Caco-2 (cell line): Measurements from ENCODE around the gene GRK5. TPM values are rescaled to one million over a fixed set of nuclear protein-coding genes. Genes with fewer than 3 reads are reported as not detected.

ENCODE experiments used
- BruUV-seq: library from RNA; stranded (reverse); fragments of 400-500 nt; replicated peaks from 2 replicates; lab custom pipeline; 2021; lab: Mats Ljungman, UMichigan
- CTCF ChIA-PET: fragments of 300-600 bp; sonication (Branson Sonifier 250); formaldehyde crosslinking; loops from one replicate; lab custom pipeline; 2022; ENCODE audit warnings: antibody characterized with exemption; lab: Charles Lee
- POLR2A ChIA-PET: fragments of 300-600 bp; sonication (Branson Sonifier 250); formaldehyde crosslinking; loops from one replicate; lab custom pipeline; 2022; ENCODE audit warnings: antibody characterized with exemption; lab: Charles Lee
- DNase-seq, 2 experiments: peaks; one replicate each; pipeline versions ENCODE4 v3.0.0 to v3.0.0-alpha.2; 2020 to 2022
- H3K27me3 ChIP-seq: replicated peaks from 2 replicates; pipeline ENCODE4 v1.6.0; 2011; ENCODE audit warnings: low read length; ENCODE audit not compliant: control insufficient read depth, insufficient read depth
- H3K36me3 ChIP-seq: 2 replicates; pipeline ENCODE4 v1.5.1; 2011; ENCODE audit warnings: low read length; ENCODE audit not compliant: control insufficient read depth, insufficient read depth
- H3K4me1 ChIP-seq: fragments of 250-450 bp; sonication (Bioruptor Pico); 2 replicates; pipeline ENCODE4 v1.5.1; 2020; ENCODE audit warnings: mild to moderate bottlenecking
- H3K4me3 ChIP-seq: 2 replicates; pipeline ENCODE4 v1.5.1; 2011; ENCODE audit warnings: low read depth, mild to moderate bottlenecking, control low read depth, low read length
- H3K9me3 ChIP-seq: fragments of 250-450 bp; sonication (Bioruptor Pico); 2 replicates; pipeline ENCODE4 v1.5.1; 2020; ENCODE audit warnings: mild to moderate bottlenecking, moderate library complexity
- H3K27ac Mint-ChIP-seq: one replicate; pipeline ENCODE4 v1.8.0; 2022; ENCODE audit warnings: mixed read lengths; ENCODE audit not compliant: unreplicated experiment
- H3K27me3 Mint-ChIP-seq: one replicate; pipeline ENCODE4 v1.8.0; 2022; ENCODE audit warnings: mixed read lengths; ENCODE audit not compliant: insufficient read depth, unreplicated experiment
- H3K36me3 Mint-ChIP-seq: one replicate; pipeline ENCODE4 v1.8.0; 2022; ENCODE audit warnings: mild to moderate bottlenecking, mixed read lengths; ENCODE audit not compliant: insufficient read depth, unreplicated experiment
- H3K4me1 Mint-ChIP-seq: one replicate; pipeline ENCODE4 v1.8.0; 2022; ENCODE audit warnings: low read depth, mixed read lengths; ENCODE audit not compliant: unreplicated experiment
- H3K4me3 Mint-ChIP-seq: one replicate; pipeline ENCODE4 v1.8.0; 2022; ENCODE audit warnings: mild to moderate bottlenecking, moderate library complexity, mixed read lengths; ENCODE audit not compliant: unreplicated experiment
- H3K9me3 Mint-ChIP-seq: one replicate; pipeline ENCODE4 v1.8.0; 2022; ENCODE audit warnings: mixed read lengths; ENCODE audit not compliant: unreplicated experiment
- CTCF ChIP-seq, 2 experiments: fragments of 200-600 bp in 1 of 2; IDR thresholded peaks; 1 replicate in 1 of 2; 2 replicates in 1 of 2; pipeline versions ENCODE4 v1.5.1 to v1.8.0; 2011 to 2022; ENCODE audit warnings: antibody characterized with exemption in 1 of 2, control low read depth in 1 of 2, inconsistent platforms in 1 of 2, low read depth in 1 of 2, low read length in 1 of 2, mild to moderate bottlenecking in 1 of 2, moderate library complexity in 1 of 2; ENCODE audit not compliant: insufficient read depth in 1 of 2, severe bottlenecking in 1 of 2, unreplicated experiment in 1 of 2
- intact Hi-C: fragments of 100-400 bp; cut with micrococcal nuclease; formaldehyde crosslinking; loops from one replicate; pipeline ENCODE4 v1.10.0; 2022; ENCODE audit not compliant: unreplicated experiment
- total RNA-seq: library from RNA; stranded (reverse); gene quantifications from 2 replicates; pipeline ENCODE4 v1.2.3, GENCODE V29; 2022

GRK5 gene
- total RNA-seq, 1 experiment from 2014 or later, result 7.7 TPM

DNA sequence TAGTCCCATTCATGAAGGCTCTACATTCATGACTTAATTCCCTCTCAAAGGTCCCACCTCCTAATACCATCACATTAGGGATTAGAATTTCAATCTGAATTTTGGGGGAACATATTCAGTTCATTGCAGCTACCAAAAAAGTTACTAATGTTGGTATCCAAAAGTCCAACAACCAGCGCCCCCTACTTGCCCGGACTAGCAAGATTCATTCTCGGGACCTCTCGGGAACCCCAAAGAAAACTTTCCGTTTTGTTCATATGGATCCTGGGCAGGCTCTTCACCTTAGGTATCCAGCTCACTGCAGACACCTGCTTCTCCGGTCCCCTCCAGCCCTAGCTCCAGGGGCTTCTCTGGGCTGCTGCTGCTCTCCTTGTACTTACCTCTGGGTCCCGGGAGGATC is 8.9 kb upstream of the GRK5 start:
- Mint-ChIP-seq H3K4me1 (peaks cover 7% of the 10 kb centered on the region), H3K4me3 (no peak overlapping the region), H3K9me3 (no peaks in the 10 kb centered on the region), H3K27me3 (no peaks in the 10 kb centered on the region), H3K36me3 (no peaks in the 10 kb centered on the region), H3K27ac (no peak overlapping the region)
- no TSS peak for BruUV-seq
- TF ChIP-seq CTCF (IDR thresholded peaks at IDR 0.05; ENCODE audit: insufficient read depth in 1 of 2, low read depth in 1 of 2, low read length in 1 of 2, severe bottlenecking in 1 of 2, unreplicated experiment in 1 of 2), result peak in 1 of 2 experiments; percentile 34
- Histone ChIP-seq H3K27me3 (no peaks in the 10 kb centered on the region), H3K4me1 (peaks cover 6% of the 10 kb centered on the region; the same call in 1 of the 2 replicates), H3K9me3 (no peaks in the 10 kb centered on the region), H3K36me3 (no peaks in the 10 kb centered on the region; the same call in 1 of the 2 replicates), H3K4me3 (no peak overlapping the region)
- ChIA-PET CTCF (interaction anchor here (0.5 to 3.8 kb wide), 7 partner anchors 8 to 410 kb away, joined by 3 to 95 read pairs (median 5); no protein-coding TSS in a partner anchor), POLR2A (no interaction called here)
- DNase-seq, result no peak
- intact Hi-C loops, result loop anchor here (2.0 kb wide), 2 partner anchors 60 to 290 kb away; no protein-coding TSS in a partner anchor

DNA sequence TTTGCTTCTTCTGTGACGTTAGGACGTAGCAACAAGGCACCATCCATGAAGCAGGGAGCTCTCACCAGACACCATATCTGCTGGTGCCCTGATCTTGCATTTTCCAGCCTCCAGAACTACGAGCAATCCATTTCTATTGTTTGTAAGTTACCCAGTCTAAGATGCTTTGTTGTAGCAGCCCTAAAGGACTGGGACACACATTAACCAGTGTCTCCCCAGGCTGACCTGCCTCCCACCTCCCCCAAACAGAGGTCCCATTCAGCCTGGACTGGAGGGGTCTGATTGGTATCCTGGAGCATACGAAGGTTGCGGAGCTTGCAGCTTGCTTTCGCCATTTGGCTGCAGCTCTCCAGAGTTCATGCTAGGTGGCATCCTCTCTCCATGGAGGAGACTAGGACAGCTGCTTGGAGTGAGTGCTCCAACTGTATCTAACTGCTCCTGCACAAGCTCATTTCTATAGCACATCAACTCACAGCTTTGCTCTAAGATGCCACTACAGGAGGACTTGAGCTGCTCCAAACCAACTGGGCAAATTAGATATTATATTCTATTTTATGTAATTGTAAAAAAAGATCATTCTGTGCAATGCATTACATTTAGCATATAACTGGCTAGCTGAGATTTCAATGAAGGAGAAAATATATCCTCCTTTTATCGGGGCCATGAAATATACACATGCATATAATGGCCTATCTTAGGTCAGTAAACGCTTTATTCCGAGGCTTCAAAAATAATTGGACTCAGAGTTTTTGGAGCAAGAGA is 8.0 kb upstream of the GRK5 start:
- Mint-ChIP-seq H3K27ac (no peak overlapping the region), H3K27me3 (no peaks in the 10 kb centered on the region), H3K36me3 (no peaks in the 10 kb centered on the region), H3K9me3 (no peaks in the 10 kb centered on the region), H3K4me1 (peaks cover 7% of the 10 kb centered on the region), H3K4me3 (no peak overlapping the region)
- DNase-seq, result peak; percentile 78
- Histone ChIP-seq H3K4me1 (peaks cover 6% of the 10 kb centered on the region; the same call in 1 of the 2 replicates), H3K9me3 (no peaks in the 10 kb centered on the region), H3K4me3 (no peak overlapping the region), H3K27me3 (no peaks in the 10 kb centered on the region), H3K36me3 (no peaks in the 10 kb centered on the region; the same call in 1 of the 2 replicates)
- ChIA-PET CTCF (interaction anchor here (0.5 to 3.8 kb wide), 38 partner anchors 10 to 661 kb away, joined by 3 to 95 read pairs (median 5); partner anchors contain the start of genes DENND10 and RGS10), POLR2A (no interaction called here)
- intact Hi-C loops, result loop anchor here (1.0 to 2.0 kb wide), 5 partner anchors 61 to 344 kb away; no protein-coding TSS in a partner anchor
- TF ChIP-seq CTCF (IDR thresholded peaks at IDR 0.05; ENCODE audit: insufficient read depth in 1 of 2, low read depth in 1 of 2, low read length in 1 of 2, severe bottlenecking in 1 of 2, unreplicated experiment in 1 of 2), result peak; percentile 68 to 93
- BruUV-seq, result no TSS peak

DNA sequence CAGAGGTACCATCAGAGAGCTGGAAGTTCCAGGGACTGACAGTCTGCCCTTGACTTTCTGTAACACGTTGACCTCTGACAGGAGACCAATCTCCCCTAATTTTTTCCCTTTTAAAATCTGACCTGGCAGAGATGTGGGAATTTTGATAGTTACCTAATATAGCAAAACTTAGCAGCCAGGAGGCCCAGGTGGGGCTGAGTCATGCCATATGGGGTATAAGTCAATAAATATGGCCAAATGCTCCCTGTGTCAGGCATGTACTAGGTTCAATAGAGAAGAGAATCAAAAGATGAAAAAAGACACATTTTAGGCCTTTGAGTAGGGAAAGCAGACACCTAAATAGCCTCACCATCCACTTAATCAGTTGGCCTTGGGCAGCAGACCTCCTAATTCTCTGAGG is 6.1 kb upstream of the GRK5 start:
- no peaks in the 10 kb centered on the region for H3K9me3 ChIP-seq
- no peak overlapping the region for H3K4me3 Mint-ChIP-seq
- no peak overlapping the region for H3K4me3 ChIP-seq
- no peaks in the 10 kb centered on the region for H3K27me3 ChIP-seq
- peaks cover 4% of the 10 kb centered on the region for H3K4me1 ChIP-seq
- H3K9me3 Mint-ChIP-seq, result no peaks in the 10 kb centered on the region
- no TSS peak for BruUV-seq
- POLR2A ChIA-PET, result no interaction called here
- no peaks in the 10 kb centered on the region for H3K36me3 Mint-ChIP-seq
- no peaks in the 10 kb centered on the region for H3K4me1 Mint-ChIP-seq
- H3K36me3 ChIP-seq, result no peaks in the 10 kb centered on the region; the same call in 1 of the 2 replicates
- intact Hi-C loops, result no loop called here
- CTCF ChIA-PET, result interaction anchor here (0.6 to 3.8 kb wide), 3 partner anchors 119 to 341 kb away, joined by 3 to 95 read pairs (median 3); partner anchors contain the start of gene RGS10
- no peak for TF ChIP-seq CTCF (IDR thresholded peaks at IDR 0.05; ENCODE audit: insufficient read depth in 1 of 2, low read depth in 1 of 2, low read length in 1 of 2, severe bottlenecking in 1 of 2, unreplicated experiment in 1 of 2)
- H3K27me3 Mint-ChIP-seq, result no peaks in the 10 kb centered on the region
- no peak overlapping the region for H3K27ac Mint-ChIP-seq
- DNase-seq, result no peak
